Measurements from ENCODE around the gene EFTUD2. TPM values are rescaled to one million over a fixed set of nuclear protein-coding genes. Genes with fewer than 3 reads are reported as not detected.
"Not testable (repeated sequence)": the region's sequence is repeated elsewhere in the genome, so short reads cannot be mapped to it uniquely, and the experiment has no call there.

EFTUD2 gene
- total RNA-seq, 1 donor from 2014 or later: 111 TPM

DNA sequence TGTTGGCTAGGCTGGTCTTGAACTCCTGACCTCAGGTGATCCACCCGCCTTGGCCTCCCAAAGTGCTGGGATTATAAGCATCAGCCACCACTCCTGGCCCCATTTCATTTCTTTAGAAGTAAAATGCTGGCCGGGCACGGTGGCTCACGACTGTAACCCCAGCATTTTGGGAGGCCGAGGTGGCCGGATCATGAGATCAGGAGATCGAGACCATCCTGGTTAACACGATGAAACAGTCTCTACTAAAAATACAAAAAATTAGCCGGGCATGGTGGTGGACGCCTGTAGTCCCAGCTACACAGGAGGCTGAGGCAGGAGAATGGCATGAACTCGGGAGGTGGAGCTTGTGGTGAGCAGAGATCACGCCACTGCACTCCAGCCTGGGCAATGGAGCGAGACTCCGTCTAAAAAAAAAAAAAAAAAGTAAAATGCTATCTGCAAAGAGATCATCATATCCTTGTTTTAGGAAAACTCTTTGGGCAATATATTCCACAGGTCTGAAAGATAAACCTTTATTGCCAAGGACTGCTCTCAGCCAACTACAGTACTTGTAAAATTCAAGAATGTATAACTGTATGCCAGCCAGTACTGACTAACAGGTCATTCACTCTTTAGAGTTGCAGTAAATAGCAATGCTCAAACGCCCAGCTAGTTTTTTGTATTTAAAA, 73.0 kb downstream of the EFTUD2 start:
- FAIRE-seq (no peak), DNase-seq (ENCODE audit: low spot score in 2 of 2) (no peak)

DNA sequence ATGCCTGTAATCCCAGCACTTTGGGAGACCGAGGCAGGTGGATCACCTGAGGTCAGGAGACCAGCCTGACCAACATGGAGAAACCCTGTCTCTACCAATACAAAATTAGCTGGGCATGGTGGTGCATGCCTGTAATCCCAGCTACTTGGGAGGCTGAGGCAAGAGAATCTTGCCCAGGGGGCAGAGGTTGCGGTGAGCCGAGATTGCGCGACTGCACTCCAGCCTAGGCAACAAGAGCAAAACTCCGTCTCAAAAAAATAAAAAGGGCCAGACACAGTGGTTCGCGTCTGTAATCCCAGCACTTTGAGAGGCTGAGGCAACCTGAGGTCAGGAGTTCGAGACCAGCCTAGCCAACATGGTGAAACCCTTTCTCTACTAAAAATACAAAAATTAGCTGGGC, 74.0 kb downstream of the EFTUD2 start:
- DNase-seq (ENCODE audit: low spot score in 2 of 2); FAIRE-seq: not testable (repeated sequence)

DNA sequence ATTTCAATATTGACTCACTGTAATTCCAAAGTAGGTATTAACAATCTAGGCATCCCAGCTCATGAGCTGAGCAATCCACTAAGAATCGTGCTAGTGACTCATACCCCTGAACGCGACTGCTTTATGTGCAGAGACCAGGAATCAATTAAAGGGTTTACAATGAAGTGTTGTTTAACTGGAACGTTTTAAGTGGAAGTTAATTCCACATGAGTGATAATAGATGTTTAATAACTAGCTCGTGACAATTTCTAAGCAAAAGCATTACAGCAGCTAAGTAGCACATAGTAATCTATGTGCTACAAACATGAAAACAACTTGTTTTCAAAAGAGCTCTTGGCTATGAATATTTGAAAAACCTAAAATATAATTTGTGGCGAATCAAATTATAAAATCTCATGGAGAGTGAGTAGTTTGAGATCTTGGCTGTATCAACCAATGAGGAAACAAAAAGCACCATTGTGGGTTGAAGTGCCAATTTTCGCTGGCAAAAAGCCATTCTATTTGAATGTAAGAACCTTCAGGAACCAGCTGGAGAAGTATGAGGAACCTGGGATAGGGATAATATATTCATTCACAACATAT, 78.5 kb downstream of the EFTUD2 start:
- FAIRE-seq: no peak

DNA sequence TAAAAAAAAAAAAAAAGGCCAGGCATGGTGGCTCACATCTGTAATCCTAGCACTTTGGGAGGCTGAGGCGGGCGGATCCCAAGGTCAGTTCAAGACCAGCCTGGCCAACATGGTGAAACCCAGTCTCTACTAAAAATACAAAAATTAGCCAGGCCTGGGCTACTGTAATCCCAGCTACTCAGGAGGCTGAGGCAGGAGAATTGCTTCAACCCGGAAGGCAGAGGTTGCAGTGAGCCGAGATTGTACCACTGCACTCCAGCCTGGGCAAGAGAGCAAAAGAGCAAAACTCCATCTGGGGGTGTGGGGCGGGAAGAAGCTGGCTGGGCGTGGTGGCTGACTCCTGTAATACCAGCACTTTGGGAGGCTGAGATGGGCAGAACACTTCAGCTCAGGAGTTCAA, 80.7 kb downstream of the EFTUD2 start:
- FAIRE-seq: not testable (repeated sequence)

More for the DNA sequence above, 78.5 kb downstream of the EFTUD2 start:
- no peak for DNase-seq (ENCODE audit: low spot score in 2 of 2)

DNA sequence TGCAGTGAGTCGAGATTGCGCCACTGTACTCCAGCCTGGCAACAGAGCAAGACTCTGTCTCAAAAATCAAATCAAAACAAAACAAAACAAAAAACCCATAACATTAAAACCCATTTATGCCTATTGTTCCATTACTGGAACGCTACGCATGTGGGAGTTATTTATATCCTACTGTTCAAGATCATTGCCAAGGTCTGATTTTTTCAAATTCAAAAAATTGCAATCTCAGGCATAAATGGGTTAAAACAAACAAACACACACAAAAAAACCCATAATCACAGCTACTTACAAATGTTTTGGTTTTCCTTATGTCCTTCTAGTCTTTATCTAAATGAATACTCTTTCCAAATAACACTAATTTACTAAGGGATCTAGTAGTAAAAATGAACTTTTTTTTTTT, 87.0 kb downstream of the EFTUD2 start:
- DNase-seq (ENCODE audit: low spot score in 2 of 2) (no peak), FAIRE-seq (no peak)

More for the DNA sequence above, 80.7 kb downstream of the EFTUD2 start:
- not testable (repeated sequence) for DNase-seq (ENCODE audit: low spot score in 2 of 2)

DNA sequence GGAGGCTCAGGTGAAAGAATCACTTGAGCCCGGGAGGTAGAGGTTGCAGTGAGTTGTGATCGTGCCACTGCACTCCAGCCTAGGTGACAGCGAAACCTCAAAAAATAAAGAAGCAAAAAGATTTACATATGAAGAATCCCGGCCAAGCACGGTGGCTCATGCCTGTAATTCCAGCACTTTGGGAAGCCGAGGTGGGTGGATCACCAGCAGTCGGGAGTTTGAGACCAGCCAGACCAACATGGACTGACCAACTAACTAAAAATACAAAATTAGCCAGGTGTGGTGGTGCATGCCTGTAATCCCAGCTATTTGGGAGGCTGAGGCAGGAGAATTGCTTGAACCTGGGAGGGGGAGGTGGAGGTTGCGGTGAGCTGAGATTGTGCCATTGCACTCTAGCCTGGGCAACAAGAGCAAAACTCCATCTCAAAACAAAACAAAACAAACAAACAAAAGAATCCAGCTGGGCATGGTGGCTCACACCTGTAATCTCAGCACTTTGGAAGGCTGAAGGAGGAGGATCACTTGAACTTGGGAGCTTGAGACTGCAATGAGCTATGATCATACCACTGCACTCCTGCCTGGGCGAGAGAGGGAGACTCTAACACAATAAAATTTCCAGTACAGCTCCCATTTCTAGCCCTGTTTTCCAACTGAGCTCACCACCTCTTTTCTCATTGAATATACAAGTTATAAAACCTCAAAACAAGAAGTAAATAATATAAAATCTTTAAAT, 90.4 kb downstream of the EFTUD2 start:
- DNase-seq (ENCODE audit: low spot score in 2 of 2); FAIRE-seq: not testable (repeated sequence)

DNA sequence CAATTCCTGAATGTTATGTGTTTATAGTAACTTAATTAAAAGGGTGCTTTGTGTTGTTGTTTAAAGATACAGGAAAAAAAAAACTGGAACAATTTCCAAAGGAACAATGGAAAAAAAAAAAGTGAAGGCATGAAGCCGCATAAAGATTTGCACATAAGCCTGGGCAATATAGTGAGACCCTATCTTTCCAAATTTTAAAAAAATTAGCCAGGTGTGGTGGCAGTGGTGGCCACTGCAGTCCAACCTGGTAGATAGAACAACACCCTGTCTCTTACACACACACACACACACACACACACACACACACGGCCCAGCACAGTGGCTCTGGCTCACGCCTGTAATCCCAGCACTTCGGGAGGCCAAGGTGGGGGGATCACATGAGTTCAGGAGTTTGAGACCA, 91.1 kb downstream of the EFTUD2 start:
- FAIRE-seq: no peak
- DNase-seq (ENCODE audit: low spot score in 2 of 2): no peak

DNA sequence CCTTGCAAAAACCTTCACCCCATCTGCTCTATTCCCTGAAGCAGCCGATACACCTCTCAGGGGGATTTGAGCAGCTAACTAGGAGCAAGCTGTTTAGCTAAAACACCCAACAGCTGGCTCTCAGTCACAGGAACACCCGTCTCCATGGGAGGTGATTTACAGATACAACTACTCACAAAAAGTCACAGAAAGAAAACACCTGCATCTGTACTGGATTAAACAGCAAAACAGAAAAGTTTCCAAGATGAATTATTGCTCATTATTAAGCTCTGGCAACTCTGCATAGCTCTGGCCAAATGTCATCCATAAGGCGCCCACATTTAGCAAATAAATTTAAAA, 91.5 kb downstream of the EFTUD2 start:
- FAIRE-seq (no peak), DNase-seq (ENCODE audit: low spot score in 2 of 2) (no peak)

DNA sequence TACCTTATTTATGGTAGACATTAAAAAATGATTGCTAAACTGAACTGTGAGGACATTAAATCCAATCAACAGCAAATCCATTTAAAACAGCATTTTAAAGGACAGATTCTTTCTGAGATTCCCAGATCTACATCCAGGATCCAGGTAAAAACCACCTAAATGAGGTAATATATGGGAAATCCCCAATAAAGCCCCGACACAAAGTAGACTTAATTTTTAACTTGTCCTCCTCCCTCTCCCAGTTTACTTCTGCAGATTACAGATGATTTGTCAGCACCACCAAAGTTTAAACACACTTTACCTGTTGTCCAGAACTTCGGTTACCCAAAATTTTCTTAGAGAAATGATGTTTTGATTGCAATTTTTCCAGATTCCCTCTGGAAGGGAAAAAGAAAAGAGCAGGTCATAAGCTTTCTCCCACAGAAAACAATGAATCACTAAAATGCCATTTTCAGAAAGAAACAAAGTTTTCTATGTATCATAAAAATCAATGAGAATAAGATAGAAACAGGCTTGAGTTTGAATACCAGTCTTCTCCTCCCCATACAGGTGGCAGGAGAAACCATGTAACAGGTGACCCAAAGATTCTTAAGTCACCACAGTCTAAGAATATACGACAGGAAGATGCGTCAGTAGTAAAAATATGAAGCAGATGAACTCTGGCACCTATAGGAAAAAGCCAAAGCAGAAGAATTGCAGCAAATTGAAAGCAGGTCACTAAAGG, 92.0 kb downstream of the EFTUD2 start:
- no peak for DNase-seq (ENCODE audit: low spot score in 2 of 2)
- no peak for FAIRE-seq

DNA sequence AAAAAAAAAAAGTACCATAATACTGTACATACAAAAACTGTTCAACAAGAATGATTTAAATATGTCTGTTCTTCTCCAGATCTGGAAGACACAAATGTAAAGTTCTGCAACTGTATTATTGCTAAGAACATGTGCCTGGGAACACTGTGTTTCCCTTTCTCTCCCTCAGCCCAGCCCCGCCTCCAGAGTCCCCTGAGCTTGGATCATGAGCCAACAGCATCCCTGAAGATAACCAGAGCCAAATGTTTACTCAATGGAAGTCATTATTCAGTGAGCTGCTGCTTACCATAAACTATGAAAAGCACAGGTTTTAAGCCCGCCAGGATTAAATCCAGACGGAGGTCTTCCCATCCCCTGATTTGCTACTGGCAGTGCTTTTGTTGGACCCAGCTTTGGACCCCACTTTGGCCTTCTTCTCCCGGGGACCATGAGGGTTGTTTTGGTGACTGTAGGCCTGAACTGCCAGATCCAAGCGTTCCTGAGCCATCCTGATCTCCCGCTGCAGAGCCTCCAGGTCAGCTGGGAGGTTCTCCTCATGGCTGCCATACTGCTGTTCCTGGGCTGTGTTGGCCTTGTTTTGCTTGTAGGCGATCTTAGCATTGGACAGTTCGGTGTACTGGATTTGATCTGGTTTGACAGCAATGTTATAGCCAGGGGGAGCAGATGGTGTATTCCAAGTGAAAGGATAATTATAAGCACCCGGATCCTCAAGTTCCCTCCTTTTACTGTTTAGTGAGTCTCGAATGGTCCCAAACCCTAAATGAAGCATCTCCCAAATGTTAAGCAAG, 94.7 kb downstream of the EFTUD2 start:
- DNase-seq (ENCODE audit: low spot score in 2 of 2) (no peak), FAIRE-seq (no peak)

DNA sequence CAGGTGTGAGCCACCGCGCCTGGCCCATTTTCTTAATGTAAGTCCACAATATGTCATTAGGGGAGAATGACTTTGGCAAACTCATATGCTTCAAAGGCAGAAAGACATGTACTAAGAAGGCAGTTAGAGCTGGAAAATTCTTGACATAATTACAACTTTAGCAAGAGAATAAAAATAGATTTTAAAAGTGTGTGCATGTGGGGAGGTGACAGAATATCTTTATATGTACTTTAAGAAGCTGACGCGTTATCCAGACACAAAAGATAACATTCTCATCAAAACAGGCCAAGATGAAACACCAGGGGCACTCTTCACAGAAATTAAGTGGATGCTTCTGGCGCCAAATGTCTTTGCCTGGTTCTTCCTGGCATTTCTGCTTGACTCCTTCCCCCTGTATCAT, 97.4 kb downstream of the EFTUD2 start:
- FAIRE-seq (no peak), DNase-seq (ENCODE audit: low spot score in 2 of 2) (no peak)

Small RNAs within 50 kb of the gene (small RNA-seq; reads per million reads assigned to genes)
- gene CCDC103 (not detected), gene MIR6783 (not detected), gene RN7SL405P (not detected)

Other genes with a start within 250 kb of the EFTUD2 start
- gene MEIOC, start 243.0 kb downstream of the EFTUD2 start, total RNA-seq: 0.41 TPM
- gene CCDC43, start 209.7 kb downstream of the EFTUD2 start, total RNA-seq: 43.6 TPM
- gene DBF4B, start 190.8 kb downstream of the EFTUD2 start, total RNA-seq: 3.3 TPM
- 14.7 TPM for gene ADAM11, start 140.5 kb downstream of the EFTUD2 start, total RNA-seq
- gene GJC1, start 69.2 kb downstream of the EFTUD2 start, total RNA-seq: 76.2 TPM
- gene HIGD1B, start 51.6 kb downstream of the EFTUD2 start, total RNA-seq: 3.7 TPM
- 155 TPM for gene GFAP, start 16.1 kb upstream of the EFTUD2 start, total RNA-seq
- 0.41 TPM for gene KIF18B, start 48.3 kb upstream of the EFTUD2 start, total RNA-seq
- gene C1QL1, start 68.9 kb upstream of the EFTUD2 start, total RNA-seq: 1.2 TPM
- 48.5 TPM for gene DCAKD, start 152.2 kb upstream of the EFTUD2 start, total RNA-seq
- gene NMT1, start 161.9 kb upstream of the EFTUD2 start, total RNA-seq: 29.3 TPM
- gene PLCD3, start 233.1 kb upstream of the EFTUD2 start, total RNA-seq: 0.82 TPM
- gene ACBD4, start 236.2 kb upstream of the EFTUD2 start, total RNA-seq: 2.4 TPM
- 8.6 TPM for gene HEXIM1, start 249.0 kb upstream of the EFTUD2 start, total RNA-seq